ENCODE results near the gene DST. TPM values are rescaled to one million over a fixed set of nuclear protein-coding genes. Genes with fewer than 3 reads are reported as not detected.

The DST gene
- total RNA-seq, 1 donor from 2014 or later: 259 TPM

GRCh38 chr6:56463443-56463842, 179.2 kb downstream of the DST start:
- Histone ChIP-seq H3K27ac (no peak overlapping the region), H3K9me3 (ENCODE audit: low read depth) (no peaks in the 10 kb centered on the region), H2AFZ (replicated peaks) (no peak overlapping the region), H3K4me3 (no peak overlapping the region), H3K36me3 (peaks cover 11% of the 10 kb centered on the region), H3K4me2 (no peak overlapping the region), H3K79me2 (ENCODE audit: low read depth) (no peaks in the 10 kb centered on the region), H3F3A (ENCODE audit: low read depth) (no peaks in the 10 kb centered on the region), H3K9ac (no peak overlapping the region), H3K4me1 (no peaks in the 10 kb centered on the region), H3K27me3 (no peaks in the 10 kb centered on the region), H4K20me1 (ENCODE audit: low read depth) (no peaks in the 10 kb centered on the region)
- Mint-ChIP-seq H3K9me3 (no peaks in the 10 kb centered on the region), H3K4me3 (no peak overlapping the region), H3K36me3 (peaks cover 36% of the 10 kb centered on the region), H3K27ac (no peak overlapping the region), H3K4me1 (no peaks in the 10 kb centered on the region), H3K27me3 (ENCODE audit: insufficient read depth, low read depth) (no peaks in the 10 kb centered on the region)
- no peak for DNase-seq (ENCODE audit: low spot score)
- TF ChIP-seq EZH2 (IDR thresholded peaks at IDR 0.05) (no peak), EZH2phosphoT487 (IDR thresholded peaks at IDR 0.05) (no peak), CTCF (IDR thresholded peaks at IDR 0.05) (no peak)

- Mint-ChIP-seq H3K36me3 (peaks cover 35% of the 10 kb centered on the region), H3K4me1 (no peaks in the 10 kb centered on the region), H3K27me3 (ENCODE audit: insufficient read depth, low read depth) (peaks cover 2% of the 10 kb centered on the region), H3K4me3 (no peak overlapping the region), H3K27ac (no peak overlapping the region), H3K9me3 (no peaks in the 10 kb centered on the region)
- DNase-seq (ENCODE audit: low spot score): no peak
- Histone ChIP-seq H3K4me2 (no peak overlapping the region), H3K4me1 (no peaks in the 10 kb centered on the region), H3K36me3 (peaks cover 16% of the 10 kb centered on the region), H3K9me3 (ENCODE audit: low read depth) (no peaks in the 10 kb centered on the region), H4K20me1 (ENCODE audit: low read depth) (no peaks in the 10 kb centered on the region), H3K4me3 (no peak overlapping the region), H2AFZ (replicated peaks) (no peak overlapping the region), H3K27me3 (no peaks in the 10 kb centered on the region), H3K79me2 (ENCODE audit: low read depth) (no peaks in the 10 kb centered on the region), H3K27ac (no peak overlapping the region), H3K9ac (no peak overlapping the region), H3F3A (ENCODE audit: low read depth) (no peaks in the 10 kb centered on the region)
- no peak for TF ChIP-seq EZH2 (IDR thresholded peaks at IDR 0.05)
- no peak for TF ChIP-seq EZH2phosphoT487 (IDR thresholded peaks at IDR 0.05)
- no peak for TF ChIP-seq CTCF (IDR thresholded peaks at IDR 0.05)
Measured at GRCh38 chr6:56459030-56459805, 183.5 kb downstream of the DST start.

GRCh38 chr6:56458324-56458884, 184.3 kb downstream of the DST start:
- Histone ChIP-seq H3F3A (ENCODE audit: low read depth) (no peaks in the 10 kb centered on the region), H3K4me2 (no peak overlapping the region), H3K4me1 (no peaks in the 10 kb centered on the region), H3K36me3 (peaks cover 16% of the 10 kb centered on the region), H3K79me2 (ENCODE audit: low read depth) (no peaks in the 10 kb centered on the region), H3K9ac (no peak overlapping the region), H3K9me3 (ENCODE audit: low read depth) (no peaks in the 10 kb centered on the region), H4K20me1 (ENCODE audit: low read depth) (no peaks in the 10 kb centered on the region), H2AFZ (replicated peaks) (no peak overlapping the region), H3K27ac (no peak overlapping the region), H3K27me3 (no peaks in the 10 kb centered on the region), H3K4me3 (no peak overlapping the region)
- peaks cover 3% of the 10 kb centered on the region for H3K27me3 Mint-ChIP-seq (ENCODE audit: insufficient read depth, low read depth)
- H3K36me3 Mint-ChIP-seq: peaks cover 31% of the 10 kb centered on the region
- no peak overlapping the region for H3K4me3 Mint-ChIP-seq
- H3K9me3 Mint-ChIP-seq: no peaks in the 10 kb centered on the region
- H3K4me1 Mint-ChIP-seq: no peaks in the 10 kb centered on the region
- H3K27ac Mint-ChIP-seq: no peak overlapping the region
- no peak for DNase-seq (ENCODE audit: low spot score)
- TF ChIP-seq CTCF (IDR thresholded peaks at IDR 0.05) (no peak), EZH2phosphoT487 (IDR thresholded peaks at IDR 0.05) (no peak), EZH2 (IDR thresholded peaks at IDR 0.05) (no peak)
